OCI-LY7 (cell line): ENCODE data around the gene KIF26A. TPM values are rescaled to one million over a fixed set of nuclear protein-coding genes. Genes with fewer than 3 reads are reported as not detected.

Experiments
- BruUV-seq: library from RNA; stranded (reverse); fragments of 400-500 nt; replicated peaks from 2 replicates; lab custom pipeline; 2021; lab: Mats Ljungman, UMichigan
- CTCF ChIA-PET: fragments of 300-600 bp; sonication (Branson Sonifier 250); formaldehyde crosslinking; loops from one replicate; lab custom pipeline; 2022; ENCODE audit warnings: antibody characterized with exemption; ENCODE audit not compliant: unreplicated experiment; lab: Charles Lee
- POLR2A ChIA-PET: fragments of 300-600 bp; sonication (Branson Sonifier 250); formaldehyde crosslinking; loops from one replicate; lab custom pipeline; 2022; ENCODE audit warnings: antibody characterized with exemption; lab: Charles Lee
- DNase-seq: peaks from one replicate; pipeline ENCODE4 v3.0.0-alpha.2; 2015; ENCODE audit warnings: low spot score
- H2AFZ ChIP-seq: fragments of 200-600 bp; sonication (generic), shearing (Covaris generic); 2 replicates; pipeline ENCODE4 v1.6.1; 2014; ENCODE audit warnings: mild to moderate bottlenecking, antibody characterized with exemption, low read length, moderate library complexity
- H3K27ac ChIP-seq: fragments of 200-600 bp; sonication (generic); 2 replicates; pipeline ENCODE4 v1.5.1; 2014; ENCODE audit warnings: mixed run types, low read depth, mild to moderate bottlenecking, moderate library complexity, low read length, inconsistent platforms; ENCODE audit not compliant: poor library complexity, severe bottlenecking
- H3K36me3 ChIP-seq: fragments of 200-600 bp; sonication (generic); 2 replicates; pipeline ENCODE4 v1.6.1; 2014; ENCODE audit warnings: mild to moderate bottlenecking, antibody characterized with exemption, low read length, moderate library complexity, mixed read lengths; ENCODE audit not compliant: insufficient read depth
- H3K4me1 ChIP-seq: fragments of 200-600 bp; sonication (generic); 2 replicates; pipeline ENCODE4 v1.5.1; 2014; ENCODE audit warnings: mild to moderate bottlenecking, low read length; ENCODE audit not compliant: insufficient read depth, poor library complexity, severe bottlenecking
- H3K4me2 ChIP-seq: fragments of 200-600 bp; sonication (generic); 2 replicates; pipeline ENCODE4 v1.6.1; 2014; ENCODE audit warnings: mild to moderate bottlenecking, low read length
- H3K4me3 ChIP-seq: fragments of 200-600 bp; sonication (generic); 2 replicates; pipeline ENCODE4 v1.5.1; 2014; ENCODE audit warnings: mild to moderate bottlenecking, low read depth, low read length; ENCODE audit not compliant: poor library complexity, severe bottlenecking
- H3K79me2 ChIP-seq: fragments of 200-600 bp; sonication (generic); 2 replicates; pipeline ENCODE4 v1.6.1; 2016; ENCODE audit warnings: low read depth, mild to moderate bottlenecking, low read length, moderate library complexity, mixed read lengths; ENCODE audit not compliant: insufficient read depth
- H3K9me2 ChIP-seq: fragments of 200-600 bp; sonication (generic); 2 replicates; pipeline ENCODE4 v1.6.1; 2016; ENCODE audit warnings: mild to moderate bottlenecking, low read length, mixed read lengths; ENCODE audit not compliant: insufficient read depth
- H3K9me3 ChIP-seq: fragments of 200-600 bp; sonication (generic); 2 replicates; pipeline ENCODE4 v1.6.1; 2014; ENCODE audit warnings: mild to moderate bottlenecking, mixed run types, low read length, mixed read lengths
- H4K20me1 ChIP-seq: fragments of 200-600 bp; sonication (generic); 2 replicates; pipeline ENCODE4 v1.6.1; 2014; ENCODE audit warnings: mild to moderate bottlenecking, antibody characterized with exemption, low read length, moderate library complexity, mixed read lengths; ENCODE audit not compliant: insufficient read depth
- CTCF ChIP-seq: fragments of 200-600 bp; sonication (generic); conservative IDR thresholded peaks from 2 replicates; pipeline ENCODE4 v1.5.1; 2014; ENCODE audit warnings: mild to moderate bottlenecking, antibody characterized with exemption, low read length, moderate library complexity, mixed read lengths
- EZH2phosphoT487 ChIP-seq: fragments of 200-600 bp; sonication (generic); IDR thresholded peaks from 2 replicates; pipeline ENCODE4 v1.6.1; 2018; ENCODE audit warnings: low read depth, borderline replicate concordance, mild to moderate bottlenecking, mixed run types, antibody characterized with exemption, low read length, moderate library complexity, mixed read lengths
- intact Hi-C: fragments of 100-400 bp; cut with micrococcal nuclease; formaldehyde crosslinking; loops from one replicate; pipeline ENCODE4 v1.10.0; 2022; ENCODE audit not compliant: unreplicated experiment
- total RNA-seq, 2 experiments: library from RNA; depleted of rRNA in 1 of 2; stranded (reverse); fragments of >200 nt in 1 of 2; shearing (Covaris generic) in 1 of 2; gene quantifications; 2 replicates each; pipeline ENCODE4 v1.2.3, GENCODE V29; 2014 to 2022

The KIF26A gene
- total RNA-seq, 2 experiments from 2014 or later: not detected

- CTCF ChIA-PET: no interaction called here
- Histone ChIP-seq H3K4me2 (no peak overlapping the region), H3K4me3 (no peak overlapping the region), H3K9me2 (no peaks in the 10 kb centered on the region), H3K36me3 (no peaks in the 10 kb centered on the region), H3K4me1 (no peaks in the 10 kb centered on the region), H2AFZ (no peak overlapping the region), H3K79me2 (no peaks in the 10 kb centered on the region), H3K9me3 (no peaks in the 10 kb centered on the region), H4K20me1 (no peaks in the 10 kb centered on the region), H3K27ac (no peak overlapping the region)
- POLR2A ChIA-PET: no interaction called here
- TF ChIP-seq CTCF: no peak
- TF ChIP-seq EZH2phosphoT487: no peak
- DNase-seq: no peak
- BruUV-seq: no TSS peak
- intact Hi-C loops: no loop called here
These were observed 45.4 kb downstream of the KIF26A start for GRCh38 chr14:104183796-104184195.

- no peak for DNase-seq
- CTCF ChIA-PET: no interaction called here
- H3K9me2 ChIP-seq: no peaks in the 10 kb centered on the region
- no peaks in the 10 kb centered on the region for H4K20me1 ChIP-seq
- BruUV-seq: no TSS peak
- H3K79me2 ChIP-seq: no peaks in the 10 kb centered on the region
- no peaks in the 10 kb centered on the region for H3K36me3 ChIP-seq
- intact Hi-C loops: no loop called here
- POLR2A ChIA-PET: no interaction called here
- H3K4me2 ChIP-seq: no peak overlapping the region
- no peaks in the 10 kb centered on the region for H3K4me1 ChIP-seq
- no peak for TF ChIP-seq EZH2phosphoT487
- no peak for TF ChIP-seq CTCF
- H3K9me3 ChIP-seq: no peaks in the 10 kb centered on the region
- H3K4me3 ChIP-seq: no peak overlapping the region
- no peak overlapping the region for H2AFZ ChIP-seq
- H3K27ac ChIP-seq: no peak overlapping the region
These were observed 46.1 kb downstream of the KIF26A start for GRCh38 chr14:104184506-104184905.

DNA sequence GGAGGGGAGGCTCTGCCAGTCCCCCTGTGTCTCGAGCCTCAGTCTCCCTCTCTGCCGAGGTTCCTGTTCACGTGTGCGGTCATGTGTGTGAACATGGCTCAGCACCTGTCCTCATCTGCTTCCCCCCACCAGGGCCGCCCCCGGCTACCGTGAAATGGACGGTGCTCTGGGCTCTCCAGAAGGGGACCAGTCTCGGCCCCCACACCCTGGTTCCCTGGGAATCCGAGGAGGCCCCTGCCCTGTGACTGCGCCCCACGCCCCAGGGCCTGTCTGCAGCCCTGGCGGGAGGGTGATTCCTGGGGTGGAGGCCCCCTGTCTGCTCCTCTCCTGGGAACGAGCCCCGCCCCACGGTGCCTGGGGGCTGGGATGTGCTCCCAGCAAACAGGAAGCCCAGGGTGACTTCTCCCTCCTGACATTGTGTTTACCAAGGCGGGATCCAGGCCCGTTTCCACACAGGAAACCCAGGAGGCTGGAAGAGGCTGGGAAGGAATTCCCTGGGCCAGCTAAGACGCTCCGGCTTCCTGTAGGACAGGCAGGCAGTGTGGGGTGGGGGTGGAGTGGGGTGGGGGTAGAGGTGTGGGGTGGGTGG is 46.6 kb downstream of the KIF26A start:
- H3K27ac ChIP-seq: no peak overlapping the region
- H3K4me2 ChIP-seq: no peak overlapping the region
- H3K9me2 ChIP-seq: no peaks in the 10 kb centered on the region
- H3K4me1 ChIP-seq: no peaks in the 10 kb centered on the region
- no peaks in the 10 kb centered on the region for H3K36me3 ChIP-seq
- H3K9me3 ChIP-seq: no peaks in the 10 kb centered on the region
- BruUV-seq: no TSS peak
- H3K4me3 ChIP-seq: no peak overlapping the region
- no peak overlapping the region for H2AFZ ChIP-seq
- no peaks in the 10 kb centered on the region for H3K79me2 ChIP-seq
- TF ChIP-seq EZH2phosphoT487 (no peak), CTCF (no peak)
- CTCF ChIA-PET: no interaction called here
- DNase-seq: no peak
- POLR2A ChIA-PET: no interaction called here
- no peaks in the 10 kb centered on the region for H4K20me1 ChIP-seq
- intact Hi-C loops: no loop called here
